OCI-LY7 (cell line): Measurements from ENCODE around the gene AUTS2. TPM values are rescaled to one million over a fixed set of nuclear protein-coding genes. Genes with fewer than 3 reads are reported as not detected.

ENCODE experiments used
- BruUV-seq: library from RNA; stranded (reverse); fragments of 400-500 nt; replicated peaks from 2 replicates; lab custom pipeline; 2021; lab: Mats Ljungman, UMichigan
- CTCF ChIA-PET: fragments of 300-600 bp; sonication (Branson Sonifier 250); formaldehyde crosslinking; loops from one replicate; lab custom pipeline; 2022; ENCODE audit warnings: antibody characterized with exemption; ENCODE audit not compliant: unreplicated experiment; lab: Charles Lee
- POLR2A ChIA-PET: fragments of 300-600 bp; sonication (Branson Sonifier 250); formaldehyde crosslinking; loops from one replicate; lab custom pipeline; 2022; ENCODE audit warnings: antibody characterized with exemption; lab: Charles Lee
- DNase-seq: peaks from one replicate; pipeline ENCODE4 v3.0.0-alpha.2; 2015; ENCODE audit warnings: low spot score
- H2AFZ ChIP-seq: fragments of 200-600 bp; sonication (generic), shearing (Covaris generic); 2 replicates; pipeline ENCODE4 v1.6.1; 2014; ENCODE audit warnings: mild to moderate bottlenecking, antibody characterized with exemption, low read length, moderate library complexity
- H3K27ac ChIP-seq: fragments of 200-600 bp; sonication (generic); 2 replicates; pipeline ENCODE4 v1.5.1; 2014; ENCODE audit warnings: mixed run types, low read depth, mild to moderate bottlenecking, moderate library complexity, low read length, inconsistent platforms; ENCODE audit not compliant: poor library complexity, severe bottlenecking
- H3K36me3 ChIP-seq: fragments of 200-600 bp; sonication (generic); 2 replicates; pipeline ENCODE4 v1.6.1; 2014; ENCODE audit warnings: mild to moderate bottlenecking, antibody characterized with exemption, low read length, moderate library complexity, mixed read lengths; ENCODE audit not compliant: insufficient read depth
- H3K4me1 ChIP-seq: fragments of 200-600 bp; sonication (generic); 2 replicates; pipeline ENCODE4 v1.5.1; 2014; ENCODE audit warnings: mild to moderate bottlenecking, low read length; ENCODE audit not compliant: insufficient read depth, poor library complexity, severe bottlenecking
- H3K4me2 ChIP-seq: fragments of 200-600 bp; sonication (generic); 2 replicates; pipeline ENCODE4 v1.6.1; 2014; ENCODE audit warnings: mild to moderate bottlenecking, low read length
- H3K4me3 ChIP-seq: fragments of 200-600 bp; sonication (generic); 2 replicates; pipeline ENCODE4 v1.5.1; 2014; ENCODE audit warnings: mild to moderate bottlenecking, low read depth, low read length; ENCODE audit not compliant: poor library complexity, severe bottlenecking
- H3K79me2 ChIP-seq: fragments of 200-600 bp; sonication (generic); 2 replicates; pipeline ENCODE4 v1.6.1; 2016; ENCODE audit warnings: low read depth, mild to moderate bottlenecking, low read length, moderate library complexity, mixed read lengths; ENCODE audit not compliant: insufficient read depth
- H3K9me2 ChIP-seq: fragments of 200-600 bp; sonication (generic); 2 replicates; pipeline ENCODE4 v1.6.1; 2016; ENCODE audit warnings: mild to moderate bottlenecking, low read length, mixed read lengths; ENCODE audit not compliant: insufficient read depth
- H3K9me3 ChIP-seq: fragments of 200-600 bp; sonication (generic); 2 replicates; pipeline ENCODE4 v1.6.1; 2014; ENCODE audit warnings: mild to moderate bottlenecking, mixed run types, low read length, mixed read lengths
- H4K20me1 ChIP-seq: fragments of 200-600 bp; sonication (generic); 2 replicates; pipeline ENCODE4 v1.6.1; 2014; ENCODE audit warnings: mild to moderate bottlenecking, antibody characterized with exemption, low read length, moderate library complexity, mixed read lengths; ENCODE audit not compliant: insufficient read depth
- EZH2phosphoT487 ChIP-seq: fragments of 200-600 bp; sonication (generic); IDR thresholded peaks from 2 replicates; pipeline ENCODE4 v1.6.1; 2018; ENCODE audit warnings: low read depth, borderline replicate concordance, mild to moderate bottlenecking, mixed run types, antibody characterized with exemption, low read length, moderate library complexity, mixed read lengths
- intact Hi-C: fragments of 100-400 bp; cut with micrococcal nuclease; formaldehyde crosslinking; loops from one replicate; pipeline ENCODE4 v1.10.0; 2022; ENCODE audit not compliant: unreplicated experiment
- total RNA-seq, 2 experiments: library from RNA; depleted of rRNA in 1 of 2; stranded (reverse); fragments of >200 nt in 1 of 2; shearing (Covaris generic) in 1 of 2; gene quantifications; 2 replicates each; pipeline ENCODE4 v1.2.3, GENCODE V29; 2014 to 2022
- TF ChIP-seq, protein P1 (sequence below): fragments of 200-600 bp; sonication (generic); conservative IDR thresholded peaks from 2 replicates; pipeline ENCODE4 v1.5.1; 2014; ENCODE audit warnings: mild to moderate bottlenecking, antibody characterized with exemption, low read length, moderate library complexity, mixed read lengths

AUTS2 gene
- total RNA-seq, 2 experiments from 2014 or later, result 37.9 to 78.5 TPM

- Histone ChIP-seq H3K27ac (no peak overlapping the region), H3K4me2 (no peak overlapping the region), H4K20me1 (peaks cover 12% of the 10 kb centered on the region), H2AFZ (no peak overlapping the region), H3K79me2 (peaks cover 20% of the 10 kb centered on the region; the same call in 1 of the 2 replicates), H3K4me3 (no peak overlapping the region), H3K4me1 (peaks cover 54% of the 10 kb centered on the region), H3K9me3 (no peaks in the 10 kb centered on the region), H3K9me2 (no peaks in the 10 kb centered on the region), H3K36me3 (no peaks in the 10 kb centered on the region; the same call in 1 of the 2 replicates)
- POLR2A ChIA-PET, result interaction anchor here (0.9 to 1.0 kb wide), 2 partner anchors 22 to 28 kb away, joined by 3 to 5 read pairs; no protein-coding TSS in a partner anchor
- DNase-seq, result no peak
- BruUV-seq, result no TSS peak
- CTCF ChIA-PET, result no interaction called here
- intact Hi-C loops, result no loop called here
- TF ChIP-seq, protein P1, sequence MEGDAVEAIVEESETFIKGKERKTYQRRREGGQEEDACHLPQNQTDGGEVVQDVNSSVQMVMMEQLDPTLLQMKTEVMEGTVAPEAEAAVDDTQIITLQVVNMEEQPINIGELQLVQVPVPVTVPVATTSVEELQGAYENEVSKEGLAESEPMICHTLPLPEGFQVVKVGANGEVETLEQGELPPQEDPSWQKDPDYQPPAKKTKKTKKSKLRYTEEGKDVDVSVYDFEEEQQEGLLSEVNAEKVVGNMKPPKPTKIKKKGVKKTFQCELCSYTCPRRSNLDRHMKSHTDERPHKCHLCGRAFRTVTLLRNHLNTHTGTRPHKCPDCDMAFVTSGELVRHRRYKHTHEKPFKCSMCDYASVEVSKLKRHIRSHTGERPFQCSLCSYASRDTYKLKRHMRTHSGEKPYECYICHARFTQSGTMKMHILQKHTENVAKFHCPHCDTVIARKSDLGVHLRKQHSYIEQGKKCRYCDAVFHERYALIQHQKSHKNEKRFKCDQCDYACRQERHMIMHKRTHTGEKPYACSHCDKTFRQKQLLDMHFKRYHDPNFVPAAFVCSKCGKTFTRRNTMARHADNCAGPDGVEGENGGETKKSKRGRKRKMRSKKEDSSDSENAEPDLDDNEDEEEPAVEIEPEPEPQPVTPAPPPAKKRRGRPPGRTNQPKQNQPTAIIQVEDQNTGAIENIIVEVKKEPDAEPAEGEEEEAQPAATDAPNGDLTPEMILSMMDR, result no peak
- TF ChIP-seq EZH2phosphoT487, result no peak
Measured at GRCh38 chr7:69790977-69791724, 192.9 kb downstream of the AUTS2 start.

DNA sequence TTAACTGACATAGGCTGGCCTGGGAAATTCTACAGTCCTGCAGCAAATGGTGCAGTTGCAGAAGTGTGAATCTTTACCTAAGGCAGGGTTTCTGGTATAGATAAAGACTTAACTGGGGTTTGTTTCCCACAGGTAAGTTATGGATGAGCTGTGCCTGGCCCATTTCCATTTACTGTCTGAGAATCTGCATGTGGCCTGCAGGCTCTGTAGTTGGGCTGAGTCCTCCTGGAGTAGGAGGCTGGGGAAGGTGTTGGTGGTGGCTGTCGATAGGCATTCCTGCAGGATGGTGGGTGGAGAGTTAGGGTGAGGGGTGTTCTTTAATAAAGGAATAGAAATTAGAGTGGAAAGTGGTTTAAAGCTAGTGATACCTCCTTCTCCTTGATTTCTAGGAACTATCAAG is 193.5 kb downstream of the AUTS2 start:
- no peak for DNase-seq
- intact Hi-C loops, result no loop called here
- Histone ChIP-seq H3K27ac (no peak overlapping the region), H2AFZ (no peak overlapping the region), H3K79me2 (peaks cover 24% of the 10 kb centered on the region; the same call in 1 of the 2 replicates), H3K36me3 (no peaks in the 10 kb centered on the region), H4K20me1 (peaks cover 12% of the 10 kb centered on the region), H3K9me3 (no peaks in the 10 kb centered on the region), H3K4me1 (peaks cover 57% of the 10 kb centered on the region), H3K4me2 (no peak overlapping the region), H3K4me3 (no peak overlapping the region), H3K9me2 (no peaks in the 10 kb centered on the region)
- BruUV-seq, result no TSS peak
- ChIA-PET CTCF (no interaction called here), POLR2A (interaction anchor here (0.6 to 0.9 kb wide), 2 partner anchors 23 to 238 kb away, joined by 3 read pairs; no protein-coding TSS in a partner anchor)
- no peak for TF ChIP-seq EZH2phosphoT487
- TF ChIP-seq, protein P1, result no peak

DNA sequence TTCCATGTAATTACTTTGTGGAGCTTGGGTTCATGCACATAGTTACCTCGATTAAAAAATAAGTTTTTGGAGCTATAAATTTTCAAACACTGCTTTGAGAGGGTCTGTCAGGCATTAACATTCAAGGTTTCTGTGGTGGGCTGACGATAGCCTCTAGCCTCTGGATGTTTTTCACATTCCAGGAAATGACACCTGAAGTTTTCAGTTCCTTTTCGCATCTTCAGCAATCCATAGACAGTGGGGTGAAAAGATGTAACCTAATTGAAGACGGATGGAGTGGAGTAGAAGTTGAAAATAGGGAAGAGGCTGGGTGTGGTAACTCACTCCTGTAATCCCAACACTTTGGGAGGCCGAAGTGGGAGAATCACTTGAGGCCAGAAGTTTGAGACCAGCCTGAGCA is 197.7 kb downstream of the AUTS2 start:
- H3K9me3 ChIP-seq, result no peaks in the 10 kb centered on the region
- POLR2A ChIA-PET, result interaction anchor here (0.7 to 3.1 kb wide), 9 partner anchors 10 to 172 kb away, joined by 3 to 17 read pairs (median 4); no protein-coding TSS in a partner anchor
- intact Hi-C loops, result no loop called here
- H3K36me3 ChIP-seq, result no peaks in the 10 kb centered on the region
- no TSS peak for BruUV-seq
- H4K20me1 ChIP-seq, result peaks cover 18% of the 10 kb centered on the region
- H3K79me2 ChIP-seq, result peaks cover 25% of the 10 kb centered on the region; the same call in 1 of the 2 replicates
- H3K4me3 ChIP-seq, result peak overlapping the region; percentile 13
- DNase-seq, result peak; percentile 52
- H3K27ac ChIP-seq, result no peak overlapping the region
- CTCF ChIA-PET, result no interaction called here
- H3K4me2 ChIP-seq, result peak overlapping the region; percentile 52
- H2AFZ ChIP-seq, result no peak overlapping the region
- no peaks in the 10 kb centered on the region for H3K9me2 ChIP-seq
- peaks cover 57% of the 10 kb centered on the region for H3K4me1 ChIP-seq
- no peak for TF ChIP-seq EZH2phosphoT487
